Measurements from ENCODE around the gene CACUL1.
A peak's percentile ranks its signal among the peaks of the same experiment; 100 is the strongest.
"Not testable (repeated sequence)": the region's sequence is repeated elsewhere in the genome, so short reads cannot be mapped to it uniquely, and the experiment has no call there.

Gene CACUL1

DNA sequence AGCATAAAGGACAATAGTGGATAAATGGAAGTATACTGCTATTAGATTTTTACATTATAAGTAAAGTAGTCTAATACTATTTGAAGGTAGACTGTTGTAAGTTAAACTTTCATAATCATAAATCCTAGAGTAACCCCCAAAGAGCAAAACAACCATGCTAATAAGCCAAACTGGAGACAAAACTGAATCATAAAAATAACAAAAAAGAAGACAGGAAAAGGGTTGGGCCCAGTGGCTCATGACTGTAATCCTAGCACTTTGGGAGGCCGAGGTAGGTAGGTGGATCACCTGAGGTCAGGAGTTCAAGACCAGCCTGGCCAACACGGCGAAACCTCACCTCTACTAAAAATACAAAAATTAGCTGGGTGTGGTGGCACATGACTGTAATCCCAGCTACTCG lies 9.7 kb downstream of the CACUL1 start:
- Mint-ChIP-seq H3K27me3 (ENCODE audit: low read depth, poor library complexity) (no peaks in the 10 kb centered on the region), H3K4me3 (no peak overlapping the region), H3K36me3 (ENCODE audit: low read depth) (peaks cover 71% of the 10 kb centered on the region), H3K9me3 (peaks cover 30% of the 10 kb centered on the region), H3K27ac (no peak overlapping the region), H3K4me1 (peaks cover 41% of the 10 kb centered on the region)
- TF ChIP-seq, protein P1, sequence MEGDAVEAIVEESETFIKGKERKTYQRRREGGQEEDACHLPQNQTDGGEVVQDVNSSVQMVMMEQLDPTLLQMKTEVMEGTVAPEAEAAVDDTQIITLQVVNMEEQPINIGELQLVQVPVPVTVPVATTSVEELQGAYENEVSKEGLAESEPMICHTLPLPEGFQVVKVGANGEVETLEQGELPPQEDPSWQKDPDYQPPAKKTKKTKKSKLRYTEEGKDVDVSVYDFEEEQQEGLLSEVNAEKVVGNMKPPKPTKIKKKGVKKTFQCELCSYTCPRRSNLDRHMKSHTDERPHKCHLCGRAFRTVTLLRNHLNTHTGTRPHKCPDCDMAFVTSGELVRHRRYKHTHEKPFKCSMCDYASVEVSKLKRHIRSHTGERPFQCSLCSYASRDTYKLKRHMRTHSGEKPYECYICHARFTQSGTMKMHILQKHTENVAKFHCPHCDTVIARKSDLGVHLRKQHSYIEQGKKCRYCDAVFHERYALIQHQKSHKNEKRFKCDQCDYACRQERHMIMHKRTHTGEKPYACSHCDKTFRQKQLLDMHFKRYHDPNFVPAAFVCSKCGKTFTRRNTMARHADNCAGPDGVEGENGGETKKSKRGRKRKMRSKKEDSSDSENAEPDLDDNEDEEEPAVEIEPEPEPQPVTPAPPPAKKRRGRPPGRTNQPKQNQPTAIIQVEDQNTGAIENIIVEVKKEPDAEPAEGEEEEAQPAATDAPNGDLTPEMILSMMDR (IDR thresholded peaks at IDR 0.05), result no peak
- DNase-seq, result no peak

DNA sequence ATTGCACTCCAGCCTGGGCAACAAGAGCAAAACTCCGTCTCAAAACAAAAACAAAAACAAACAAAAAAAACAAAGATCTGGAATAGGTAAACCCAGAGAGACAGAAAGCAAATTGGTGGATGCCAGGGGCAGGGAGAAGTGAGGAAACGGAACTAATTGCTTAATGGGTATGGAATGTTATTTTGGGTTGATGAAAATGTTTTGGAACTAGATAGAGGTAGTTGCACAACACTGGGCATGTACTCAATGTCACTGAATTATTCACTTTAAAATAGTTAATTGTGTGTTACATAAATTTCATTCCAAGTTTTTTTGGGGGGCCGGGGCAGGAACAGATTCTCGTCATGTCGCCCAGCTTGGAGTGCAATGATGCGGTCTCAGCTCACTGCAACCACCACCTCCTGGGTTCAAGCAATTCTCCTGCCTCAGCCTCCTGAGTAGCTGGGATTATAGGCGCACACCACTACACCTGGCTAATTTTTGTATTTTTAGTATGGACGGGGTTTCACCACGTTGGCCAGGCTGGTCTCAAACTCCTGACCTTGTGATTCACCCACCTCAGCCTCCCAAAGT lies 10.3 kb downstream of the CACUL1 start:
- H3K27ac Mint-ChIP-seq; DNase-seq; H3K27me3 Mint-ChIP-seq (ENCODE audit: low read depth, poor library complexity): not testable (repeated sequence)
- H3K4me3 Mint-ChIP-seq, result peak overlapping the region; percentile 45
- peaks cover 46% of the 10 kb centered on the region for H3K4me1 Mint-ChIP-seq
- peaks cover 70% of the 10 kb centered on the region for H3K36me3 Mint-ChIP-seq (ENCODE audit: low read depth)
- H3K9me3 Mint-ChIP-seq, result peaks cover 32% of the 10 kb centered on the region

DNA sequence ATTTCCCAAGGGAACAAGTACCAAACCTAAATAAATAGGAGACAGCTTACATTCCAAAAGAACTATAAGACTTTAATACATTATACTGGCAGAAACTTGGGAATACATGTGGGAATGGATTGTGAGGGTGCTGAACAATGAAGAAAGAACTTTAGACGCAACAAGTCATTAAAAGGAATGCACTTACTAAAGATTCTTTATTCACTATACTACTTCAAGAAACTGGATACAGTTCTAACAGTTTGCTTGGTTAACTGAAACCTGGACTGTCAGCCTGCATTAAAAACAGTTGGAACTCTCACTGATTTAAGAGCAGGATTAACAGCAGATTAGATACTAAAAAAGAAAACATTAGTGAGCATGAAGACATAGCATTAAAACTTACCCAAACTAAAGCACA lies 12.0 kb downstream of the CACUL1 start:
- Mint-ChIP-seq H3K27ac (peak overlapping the region; percentile 79), H3K4me3 (peak overlapping the region; percentile 1), H3K27me3 (ENCODE audit: low read depth, poor library complexity) (no peaks in the 10 kb centered on the region), H3K36me3 (ENCODE audit: low read depth) (peaks cover 70% of the 10 kb centered on the region), H3K9me3 (peaks cover 27% of the 10 kb centered on the region), H3K4me1 (peaks cover 54% of the 10 kb centered on the region)
- DNase-seq, result no peak
- TF ChIP-seq, protein P1 (IDR thresholded peaks at IDR 0.05), result no peak

DNA sequence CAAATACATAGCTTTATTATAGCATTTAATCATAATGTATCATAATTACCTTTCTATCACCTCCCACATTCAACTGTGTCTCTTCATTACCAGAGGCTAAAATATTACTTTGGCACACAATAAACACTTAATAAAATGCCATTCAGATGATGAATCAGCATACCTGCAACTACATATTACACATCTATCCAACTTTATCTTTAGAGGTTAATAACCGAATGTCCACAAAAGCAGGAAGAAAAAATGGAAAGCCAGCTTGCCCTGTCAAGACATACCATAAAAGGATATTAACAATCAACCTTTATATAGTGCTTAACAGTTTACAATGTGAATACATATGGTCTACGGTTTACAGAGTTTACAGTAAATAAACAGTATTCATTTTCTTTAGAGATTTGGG lies 12.7 kb downstream of the CACUL1 start:
- H3K27me3 Mint-ChIP-seq (ENCODE audit: low read depth, poor library complexity), result no peaks in the 10 kb centered on the region
- peaks cover 21% of the 10 kb centered on the region for H3K9me3 Mint-ChIP-seq
- peaks cover 62% of the 10 kb centered on the region for H3K36me3 Mint-ChIP-seq (ENCODE audit: low read depth)
- no peak overlapping the region for H3K4me3 Mint-ChIP-seq
- H3K27ac Mint-ChIP-seq, result no peak overlapping the region
- peaks cover 48% of the 10 kb centered on the region for H3K4me1 Mint-ChIP-seq
- TF ChIP-seq, protein P1 (IDR thresholded peaks at IDR 0.05), result no peak
- no peak for DNase-seq

DNA sequence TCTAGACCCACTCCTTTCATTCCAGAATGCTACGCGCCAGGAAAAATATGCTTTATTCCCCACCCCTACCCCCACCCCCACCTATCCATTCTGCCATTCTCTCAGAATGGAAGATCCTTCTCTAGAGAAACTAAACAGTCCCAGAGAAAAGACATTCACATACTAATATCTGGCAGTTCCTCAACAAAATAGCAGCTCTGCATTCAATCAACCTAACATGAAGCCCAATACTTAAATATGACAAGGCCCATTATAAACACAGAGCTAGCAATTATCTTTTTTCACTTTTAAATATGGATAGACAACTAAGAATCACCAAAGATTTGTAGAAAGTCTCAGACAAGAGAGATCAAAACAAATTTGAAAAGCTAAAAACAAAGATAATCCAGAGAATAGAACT lies 16.4 kb downstream of the CACUL1 start:
- TF ChIP-seq, protein P1 (IDR thresholded peaks at IDR 0.05), result no peak
- no peaks in the 10 kb centered on the region for H3K27me3 Mint-ChIP-seq (ENCODE audit: low read depth, poor library complexity)
- peaks cover 13% of the 10 kb centered on the region for H3K9me3 Mint-ChIP-seq
- peaks cover 35% of the 10 kb centered on the region for H3K36me3 Mint-ChIP-seq (ENCODE audit: low read depth)
- H3K4me3 Mint-ChIP-seq, result no peak overlapping the region
- no peak overlapping the region for H3K27ac Mint-ChIP-seq
- peaks cover 58% of the 10 kb centered on the region for H3K4me1 Mint-ChIP-seq
- no peak for DNase-seq

DNA sequence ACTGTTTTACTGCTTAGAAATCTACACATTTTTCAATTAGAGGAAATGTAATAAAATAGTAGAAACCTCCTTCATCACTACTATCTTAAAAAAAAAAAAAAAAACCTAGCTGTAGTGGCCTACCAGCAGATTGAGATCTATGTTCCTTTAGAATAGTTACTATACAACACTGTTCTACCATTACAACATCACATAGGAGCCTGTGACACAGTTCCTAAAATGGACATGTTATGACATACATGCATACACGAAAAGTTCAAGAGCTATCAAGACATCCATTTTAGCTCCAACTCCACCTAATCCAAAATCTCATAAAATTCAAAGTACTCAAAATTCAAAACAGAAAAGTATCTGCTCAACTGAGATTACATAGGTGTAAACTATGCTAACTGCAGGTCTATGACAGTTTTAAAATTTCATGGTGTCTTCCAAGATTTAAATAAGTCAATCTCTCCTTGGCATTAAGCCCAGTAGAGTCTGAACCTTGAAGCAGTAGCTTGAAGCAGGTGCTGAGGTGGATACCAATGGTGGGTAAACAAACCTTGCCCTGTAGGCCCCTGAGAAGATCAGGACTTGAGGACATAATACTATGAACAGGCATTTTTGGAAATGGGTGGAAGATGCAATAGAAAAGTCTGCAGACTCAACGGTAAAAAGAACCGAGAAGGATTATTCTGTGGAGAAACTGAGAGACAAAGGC lies 17.0 kb downstream of the CACUL1 start:
- Mint-ChIP-seq H3K27me3 (ENCODE audit: low read depth, poor library complexity) (no peaks in the 10 kb centered on the region), H3K9me3 (peaks cover 13% of the 10 kb centered on the region), H3K36me3 (ENCODE audit: low read depth) (peaks cover 31% of the 10 kb centered on the region), H3K4me3 (no peak overlapping the region), H3K4me1 (peaks cover 60% of the 10 kb centered on the region), H3K27ac (no peak overlapping the region)
- no peak for DNase-seq
- TF ChIP-seq, protein P1 (IDR thresholded peaks at IDR 0.05), result no peak

Measured in nephron progenitor cell (in vitro differentiated cells).